ENCODE measurements around the gene GSTO2. TPM values are rescaled to one million over a fixed set of nuclear protein-coding genes. Genes with fewer than 3 reads are reported as not detected.
A peak's percentile ranks its signal among the peaks of the same experiment; 100 is the strongest.

Gene GSTO2
- total RNA-seq, 1 donor from 2014 or later = 9.1 TPM

GRCh38 chr10:104318810-104319741 lies 50.1 kb downstream of the GSTO2 start:
- ATAC-seq (peak; percentile 42), DNase-seq (peak; percentile 63)
- no peaks in the 10 kb centered on the region for H3K27me3 ChIP-seq
- H3K9me3 ChIP-seq = no peaks in the 10 kb centered on the region
- TF ChIP-seq CTCF (IDR thresholded peaks at IDR 0.05) = no peak
- H3K27ac ChIP-seq = peak overlapping the region; percentile 42
- H3K4me3 ChIP-seq = no peak overlapping the region
- H3K4me1 ChIP-seq = peaks cover 78% of the 10 kb centered on the region
- H3K36me3 ChIP-seq = peaks cover 17% of the 10 kb centered on the region
- intact Hi-C loops (cut with DNase I) = no loop called here

GRCh38 chr10:104321226-104321625 lies 52.2 kb downstream of the GSTO2 start:
- Histone ChIP-seq H3K4me1 (peaks cover 99% of the 10 kb centered on the region), H3K4me3 (no peak overlapping the region), H3K27me3 (no peaks in the 10 kb centered on the region), H3K36me3 (no peaks in the 10 kb centered on the region), H3K9me3 (no peaks in the 10 kb centered on the region), H3K27ac (peak overlapping the region; percentile 91)
- DNase-seq = no peak
- intact Hi-C loops (cut with DNase I) = no loop called here
- ATAC-seq = no peak
- no peak for TF ChIP-seq CTCF (IDR thresholded peaks at IDR 0.05)

- Histone ChIP-seq H3K36me3 (no peaks in the 10 kb centered on the region), H3K9me3 (no peaks in the 10 kb centered on the region), H3K4me3 (no peak overlapping the region), H3K4me1 (peaks cover 99% of the 10 kb centered on the region), H3K27ac (peak overlapping the region; percentile 91), H3K27me3 (no peaks in the 10 kb centered on the region)
- TF ChIP-seq CTCF (IDR thresholded peaks at IDR 0.05) = no peak
- no peak for ATAC-seq
- DNase-seq = no peak
- intact Hi-C loops (cut with DNase I) = no loop called here
Measured at GRCh38 chr10:104321725-104322415, 52.9 kb downstream of the GSTO2 start.

- no peak for DNase-seq
- Histone ChIP-seq H3K9me3 (no peaks in the 10 kb centered on the region), H3K4me3 (no peak overlapping the region), H3K27ac (peak overlapping the region; percentile 91), H3K36me3 (no peaks in the 10 kb centered on the region), H3K27me3 (no peaks in the 10 kb centered on the region), H3K4me1 (peaks cover 100% of the 10 kb centered on the region)
- no peak for TF ChIP-seq CTCF (IDR thresholded peaks at IDR 0.05)
- ATAC-seq = peak; percentile 47
- intact Hi-C loops (cut with DNase I) = no loop called here
Measured at GRCh38 chr10:104322416-104322782, 53.4 kb downstream of the GSTO2 start.

- Histone ChIP-seq H3K36me3 (no peaks in the 10 kb centered on the region), H3K4me3 (no peak overlapping the region), H3K27ac (peak overlapping the region; percentile 91), H3K9me3 (no peaks in the 10 kb centered on the region), H3K27me3 (no peaks in the 10 kb centered on the region), H3K4me1 (peaks cover 100% of the 10 kb centered on the region)
- DNase-seq = no peak
- ATAC-seq = no peak
- intact Hi-C loops (cut with DNase I) = no loop called here
- TF ChIP-seq CTCF (IDR thresholded peaks at IDR 0.05) = no peak
Measured at GRCh38 chr10:104323085-104323484, 54.1 kb downstream of the GSTO2 start.
